ENCODE measurements around the gene KRT39.

KRT39 gene

GRCh38 chr17:40980117-40980516 lies 13.4 kb upstream of the KRT39 start:
- no peak overlapping the region for H2BK5ac ChIP-seq (ENCODE audit: low read length)
- H3K4me3 ChIP-seq (ENCODE audit: low read length): no peak overlapping the region
- no peak overlapping the region for H4K5ac ChIP-seq (ENCODE audit: low read length)
- H2BK120ac ChIP-seq (ENCODE audit: low read depth, low read length): no peak overlapping the region
- H3K4ac ChIP-seq (ENCODE audit: low read depth, low read length): no peak overlapping the region
- no peak overlapping the region for H2AK5ac ChIP-seq (ENCODE audit: low read length)
- no peaks in the 10 kb centered on the region for H3K4me1 ChIP-seq (ENCODE audit: control insufficient read depth, low read depth, low read length)
- H3K9ac ChIP-seq (ENCODE audit: low read length): no peak overlapping the region
- no peak overlapping the region for H3K23ac ChIP-seq (ENCODE audit: low read length)
- no CpG with 5 or more reads among the region's 3 CpGs for WGBS (ENCODE audit: extremely low coverage, insufficient coverage, low lambda C conversion rate)
- peak; percentile 65 for DNase-seq
- H3K79me2 ChIP-seq (ENCODE audit: control insufficient read depth, insufficient read depth, low read length): no peaks in the 10 kb centered on the region
- H3K27me3 ChIP-seq (ENCODE audit: insufficient read depth, low read length, poor library complexity): no peaks in the 10 kb centered on the region
- no peak overlapping the region for H2BK15ac ChIP-seq (replicated peaks; ENCODE audit: low read depth)
- no peak overlapping the region for H3K27ac ChIP-seq (ENCODE audit: low read depth, low read length)
- H3K79me1 ChIP-seq (ENCODE audit: low read length): no peaks in the 10 kb centered on the region
- H3K18ac ChIP-seq (ENCODE audit: low read length): no peak overlapping the region
- no peak overlapping the region for H4K8ac ChIP-seq (ENCODE audit: low read depth, low read length)
- H3K56ac ChIP-seq (ENCODE audit: low read length): no peak overlapping the region
- H3K4me2 ChIP-seq (ENCODE audit: low read length): no peak overlapping the region
- H3K36me3 ChIP-seq (ENCODE audit: control insufficient read depth, insufficient read depth, low read length): no peaks in the 10 kb centered on the region

- no peaks in the 10 kb centered on the region for H3K36me3 ChIP-seq (ENCODE audit: control insufficient read depth, insufficient read depth, low read length)
- DNase-seq: no peak
- H3K23ac ChIP-seq (ENCODE audit: low read length): no peak overlapping the region
- no peak overlapping the region for H2BK15ac ChIP-seq (replicated peaks; ENCODE audit: low read depth)
- WGBS (ENCODE audit: extremely low coverage, insufficient coverage, low lambda C conversion rate): no CpG with 5 or more reads among the region's 13 CpGs
- no peaks in the 10 kb centered on the region for H3K4me1 ChIP-seq (ENCODE audit: control insufficient read depth, low read depth, low read length)
- H3K9ac ChIP-seq (ENCODE audit: low read length): no peak overlapping the region
- H2BK120ac ChIP-seq (ENCODE audit: low read depth, low read length): no peak overlapping the region
- no peaks in the 10 kb centered on the region for H3K27me3 ChIP-seq (ENCODE audit: insufficient read depth, low read length, poor library complexity)
- no peak overlapping the region for H2BK5ac ChIP-seq (ENCODE audit: low read length)
- H3K79me1 ChIP-seq (ENCODE audit: low read length): no peaks in the 10 kb centered on the region
- no peak overlapping the region for H3K4me3 ChIP-seq (ENCODE audit: low read length)
- no peaks in the 10 kb centered on the region for H3K79me2 ChIP-seq (ENCODE audit: control insufficient read depth, insufficient read depth, low read length)
- no peak overlapping the region for H4K5ac ChIP-seq (ENCODE audit: low read length)
- H2AK5ac ChIP-seq (ENCODE audit: low read length): no peak overlapping the region
- no peak overlapping the region for H3K27ac ChIP-seq (ENCODE audit: low read depth, low read length)
- H3K56ac ChIP-seq (ENCODE audit: low read length): no peak overlapping the region
- H4K8ac ChIP-seq (ENCODE audit: low read depth, low read length): no peak overlapping the region
- no peak overlapping the region for H3K4ac ChIP-seq (ENCODE audit: low read depth, low read length)
- H3K4me2 ChIP-seq (ENCODE audit: low read length): no peak overlapping the region
- H3K18ac ChIP-seq (ENCODE audit: low read length): no peak overlapping the region
These were observed 11.9 kb upstream of the KRT39 start for GRCh38 chr17:40978575-40979151.

- no peak overlapping the region for H3K27ac ChIP-seq (ENCODE audit: low read depth, low read length)
- no peak for DNase-seq
- H3K36me3 ChIP-seq (ENCODE audit: control insufficient read depth, insufficient read depth, low read length): no peaks in the 10 kb centered on the region
- no peak overlapping the region for H3K18ac ChIP-seq (ENCODE audit: low read length)
- H3K79me2 ChIP-seq (ENCODE audit: control insufficient read depth, insufficient read depth, low read length): no peaks in the 10 kb centered on the region
- no peaks in the 10 kb centered on the region for H3K27me3 ChIP-seq (ENCODE audit: insufficient read depth, low read length, poor library complexity)
- no peaks in the 10 kb centered on the region for H3K79me1 ChIP-seq (ENCODE audit: low read length)
- H3K9ac ChIP-seq (ENCODE audit: low read length): no peak overlapping the region
- no peak overlapping the region for H3K56ac ChIP-seq (ENCODE audit: low read length)
- no peak overlapping the region for H2AK5ac ChIP-seq (ENCODE audit: low read length)
- H4K5ac ChIP-seq (ENCODE audit: low read length): no peak overlapping the region
- H3K4ac ChIP-seq (ENCODE audit: low read depth, low read length): no peak overlapping the region
- H3K4me1 ChIP-seq (ENCODE audit: control insufficient read depth, low read depth, low read length): no peaks in the 10 kb centered on the region
- H4K8ac ChIP-seq (ENCODE audit: low read depth, low read length): no peak overlapping the region
- no peak overlapping the region for H2BK120ac ChIP-seq (ENCODE audit: low read depth, low read length)
- no peak overlapping the region for H2BK5ac ChIP-seq (ENCODE audit: low read length)
- H3K4me2 ChIP-seq (ENCODE audit: low read length): no peak overlapping the region
- H2BK15ac ChIP-seq (replicated peaks; ENCODE audit: low read depth): no peak overlapping the region
- H3K4me3 ChIP-seq (ENCODE audit: low read length): no peak overlapping the region
- no peak overlapping the region for H3K23ac ChIP-seq (ENCODE audit: low read length)
These were observed 8.8 kb upstream of the KRT39 start for GRCh38 chr17:40975516-40975915.

GRCh38 chr17:40974366-40974765 lies 7.6 kb upstream of the KRT39 start:
- Histone ChIP-seq H3K4me2 (ENCODE audit: low read length) (no peak overlapping the region), H3K36me3 (ENCODE audit: control insufficient read depth, insufficient read depth, low read length) (no peaks in the 10 kb centered on the region), H3K4me1 (ENCODE audit: control insufficient read depth, low read depth, low read length) (no peaks in the 10 kb centered on the region), H3K79me1 (ENCODE audit: low read length) (no peaks in the 10 kb centered on the region), H3K4me3 (ENCODE audit: low read length) (no peak overlapping the region), H3K23ac (ENCODE audit: low read length) (no peak overlapping the region), H3K56ac (ENCODE audit: low read length) (no peak overlapping the region), H4K5ac (ENCODE audit: low read length) (no peak overlapping the region), H3K18ac (ENCODE audit: low read length) (no peak overlapping the region), H3K27me3 (ENCODE audit: insufficient read depth, low read length, poor library complexity) (no peaks in the 10 kb centered on the region), H2AK5ac (ENCODE audit: low read length) (no peak overlapping the region), H3K27ac (ENCODE audit: low read depth, low read length) (no peak overlapping the region), H4K8ac (ENCODE audit: low read depth, low read length) (no peak overlapping the region), H2BK15ac (replicated peaks; ENCODE audit: low read depth) (no peak overlapping the region), H3K79me2 (ENCODE audit: control insufficient read depth, insufficient read depth, low read length) (no peaks in the 10 kb centered on the region), H3K4ac (ENCODE audit: low read depth, low read length) (no peak overlapping the region), H2BK120ac (ENCODE audit: low read depth, low read length) (no peak overlapping the region), H2BK5ac (ENCODE audit: low read length) (no peak overlapping the region), H3K9ac (ENCODE audit: low read length) (no peak overlapping the region)
- 100% methylated on average over 2 of the region's 3 CpGs for WGBS (ENCODE audit: extremely low coverage, insufficient coverage, low lambda C conversion rate)
- no peak for DNase-seq

DNA sequence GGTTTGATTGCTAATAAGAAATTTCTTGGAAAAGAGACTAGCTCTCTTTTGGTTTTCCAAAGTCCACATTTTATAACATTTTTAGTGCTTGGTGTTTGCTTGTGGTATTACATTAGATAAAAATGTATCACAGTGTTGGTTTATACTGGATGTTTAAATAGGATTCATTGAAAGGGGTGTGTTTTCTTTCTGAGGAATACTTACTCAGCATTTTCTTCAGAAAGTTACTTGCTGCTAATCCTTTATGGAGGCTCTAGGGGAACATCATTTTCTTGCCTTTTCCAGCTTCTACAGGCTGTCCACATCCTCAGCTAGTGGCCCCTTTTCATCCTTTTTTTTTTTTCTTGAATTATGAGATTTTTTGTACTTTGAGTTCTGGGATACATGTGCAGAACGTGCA lies 834 bp upstream of the KRT39 start:
- DNase-seq: no peak
- H3K79me2 ChIP-seq (ENCODE audit: control insufficient read depth, insufficient read depth, low read length): no peaks in the 10 kb centered on the region
- no peak overlapping the region for H3K4me3 ChIP-seq (ENCODE audit: low read length)
- H3K4me1 ChIP-seq (ENCODE audit: control insufficient read depth, low read depth, low read length): no peaks in the 10 kb centered on the region
- H3K56ac ChIP-seq (ENCODE audit: low read length): no peak overlapping the region
- no peak overlapping the region for H2BK5ac ChIP-seq (ENCODE audit: low read length)
- H3K79me1 ChIP-seq (ENCODE audit: low read length): no peaks in the 10 kb centered on the region
- no peak overlapping the region for H3K23ac ChIP-seq (ENCODE audit: low read length)
- no peak overlapping the region for H4K5ac ChIP-seq (ENCODE audit: low read length)
- H3K27ac ChIP-seq (ENCODE audit: low read depth, low read length): no peak overlapping the region
- WGBS (ENCODE audit: extremely low coverage, insufficient coverage, low lambda C conversion rate): no CpG with 5 or more reads among the region's 1 CpG
- H2AK5ac ChIP-seq (ENCODE audit: low read length): no peak overlapping the region
- H4K8ac ChIP-seq (ENCODE audit: low read depth, low read length): no peak overlapping the region
- no peak overlapping the region for H2BK120ac ChIP-seq (ENCODE audit: low read depth, low read length)
- no peaks in the 10 kb centered on the region for H3K36me3 ChIP-seq (ENCODE audit: control insufficient read depth, insufficient read depth, low read length)
- no peak overlapping the region for H3K4me2 ChIP-seq (ENCODE audit: low read length)
- H3K4ac ChIP-seq (ENCODE audit: low read depth, low read length): no peak overlapping the region
- H3K27me3 ChIP-seq (ENCODE audit: insufficient read depth, low read length, poor library complexity): no peaks in the 10 kb centered on the region
- H3K9ac ChIP-seq (ENCODE audit: low read length): no peak overlapping the region
- no peak overlapping the region for H3K18ac ChIP-seq (ENCODE audit: low read length)
- no peak overlapping the region for H2BK15ac ChIP-seq (replicated peaks; ENCODE audit: low read depth)

DNA sequence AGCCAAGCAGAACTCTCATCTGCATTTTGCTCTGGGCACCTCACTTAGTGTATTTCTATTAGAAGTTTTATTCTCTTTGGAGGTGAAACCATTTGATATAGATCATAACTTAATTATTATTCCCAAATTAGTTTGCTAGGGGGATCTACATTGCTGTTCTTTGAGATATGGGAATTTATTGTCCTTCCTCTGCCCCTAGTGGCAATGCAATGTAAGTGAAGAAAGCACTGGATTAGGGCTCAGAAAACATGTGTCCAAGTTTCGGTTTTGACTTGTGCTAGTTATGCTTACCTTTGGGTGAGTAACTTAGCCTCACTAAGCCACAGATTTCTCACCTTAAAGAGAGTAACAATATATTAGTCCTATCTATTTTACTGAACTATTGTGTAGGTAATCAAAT lies 2.9 kb downstream of the KRT39 start:
- Histone ChIP-seq H3K4me3 (ENCODE audit: low read length) (no peak overlapping the region), H3K56ac (ENCODE audit: low read length) (no peak overlapping the region), H2AK5ac (ENCODE audit: low read length) (no peak overlapping the region), H3K79me2 (ENCODE audit: control insufficient read depth, insufficient read depth, low read length) (no peaks in the 10 kb centered on the region), H3K4me2 (ENCODE audit: low read length) (no peak overlapping the region), H2BK15ac (replicated peaks; ENCODE audit: low read depth) (no peak overlapping the region), H4K5ac (ENCODE audit: low read length) (no peak overlapping the region), H3K18ac (ENCODE audit: low read length) (no peak overlapping the region), H3K27ac (ENCODE audit: low read depth, low read length) (no peak overlapping the region), H3K79me1 (ENCODE audit: low read length) (no peaks in the 10 kb centered on the region), H3K4ac (ENCODE audit: low read depth, low read length) (no peak overlapping the region), H2BK5ac (ENCODE audit: low read length) (no peak overlapping the region), H4K8ac (ENCODE audit: low read depth, low read length) (no peak overlapping the region), H3K9ac (ENCODE audit: low read length) (no peak overlapping the region), H3K36me3 (ENCODE audit: control insufficient read depth, insufficient read depth, low read length) (no peaks in the 10 kb centered on the region), H3K27me3 (ENCODE audit: insufficient read depth, low read length, poor library complexity) (no peaks in the 10 kb centered on the region), H3K4me1 (ENCODE audit: control insufficient read depth, low read depth, low read length) (no peaks in the 10 kb centered on the region), H2BK120ac (ENCODE audit: low read depth, low read length) (no peak overlapping the region), H3K23ac (ENCODE audit: low read length) (no peak overlapping the region)
- no CpG with 5 or more reads among the region's 1 CpG for WGBS (ENCODE audit: extremely low coverage, insufficient coverage, low lambda C conversion rate)
- DNase-seq: peak; percentile 16
